Endothelial cell of umbilical vein (primary cell): Measurements from ENCODE around the gene SMARCA4. TPM values are rescaled to one million over a fixed set of nuclear protein-coding genes. Genes with fewer than 3 reads are reported as not detected.

Source experiments
- BruUV-seq: library from RNA; stranded (reverse); fragments of 400-500 nt; replicated peaks from 2 replicates; lab custom pipeline; 2021; lab: Mats Ljungman, UMichigan
- CTCF ChIA-PET: fragments of 300-600, 350-600 bp; sonication (Branson Sonifier 250); formaldehyde crosslinking; loops from one replicate; lab custom pipeline; 2021; ENCODE audit warnings: antibody characterized with exemption, inconsistent platforms; lab: Charles Lee
- POLR2A ChIA-PET: fragments of 300-600, 350-600 bp; sonication (Branson Sonifier 250); formaldehyde crosslinking; loops from one replicate; lab custom pipeline; 2021; ENCODE audit warnings: antibody characterized with exemption, inconsistent platforms; lab: Charles Lee
- DNase-seq: peaks from one replicate; pipeline ENCODE4 v3.0.0-alpha.2; 2011; ENCODE audit warnings: low read depth, low spot score
- FAIRE-seq: peaks from 2 replicates; lab custom pipeline; 2011; peaks lifted over from hg19 to GRCh38; lab: Jason Lieb, UNC
- H2AFZ ChIP-seq: 2 replicates; pipeline ENCODE4 v1.6.0; 2012; ENCODE audit warnings: low read depth, low read length, control low read depth, inconsistent platforms
- H3K27ac ChIP-seq: 2 replicates; pipeline ENCODE4 v1.5.1; 2011; ENCODE audit warnings: low read depth, mild to moderate bottlenecking, control low read depth, low read length, moderate library complexity; ENCODE audit not compliant: insufficient read depth
- H3K27me3 ChIP-seq, 2 experiments: 2 replicates each; pipeline versions ENCODE4 v1.6.0 to v1.6.1; 2011; ENCODE audit warnings: low read length in 2 of 2, mixed read lengths in 1 of 2; ENCODE audit not compliant: control insufficient read depth in 2 of 2, insufficient read depth in 2 of 2
- H3K36me3 ChIP-seq, 2 experiments: 2 replicates in 1 of 2; 3 replicates in 1 of 2; pipeline ENCODE4 v1.5.1; 2011; ENCODE audit warnings: low read length in 2 of 2, mild to moderate bottlenecking in 1 of 2, moderate library complexity in 1 of 2; ENCODE audit not compliant: control insufficient read depth in 2 of 2, insufficient read depth in 2 of 2; ENCODE audit errors: extremely low read depth in 1 of 2
- H3K4me1 ChIP-seq: 3 replicates; pipeline ENCODE4 v1.5.1; 2011; ENCODE audit warnings: mild to moderate bottlenecking, low read length; ENCODE audit not compliant: control insufficient read depth, insufficient read depth; ENCODE audit errors: extremely low read depth
- H3K4me2 ChIP-seq: 2 replicates; pipeline ENCODE4 v1.6.1; 2011; ENCODE audit warnings: low read length, control low read depth, mixed read lengths; ENCODE audit not compliant: insufficient read depth
- H3K4me3 ChIP-seq, 3 experiments: fragments of 200-600 bp in 1 of 3; sonication (generic), shearing (Covaris generic) in 1 of 3; replicated peaks in 1 of 3; 2 replicates each; pipeline ENCODE4 v1.5.1; 2011 to 2016; ENCODE audit warnings: control low read depth in 3 of 3, low read length in 3 of 3, mild to moderate bottlenecking in 2 of 3, inconsistent platforms in 1 of 3, low read depth in 1 of 3, moderate library complexity in 1 of 3; ENCODE audit not compliant: insufficient read depth in 1 of 3
- H3K79me2 ChIP-seq: 2 replicates; pipeline ENCODE4 v1.6.0; 2012; ENCODE audit warnings: low read length, inconsistent platforms; ENCODE audit not compliant: control insufficient read depth, insufficient read depth
- H3K9ac ChIP-seq: replicated peaks from 2 replicates; pipeline ENCODE3; 2011; ENCODE audit warnings: low read length, control low read depth; ENCODE audit not compliant: insufficient read depth; ENCODE audit errors: extremely low read depth
- H3K9me1 ChIP-seq: replicated peaks from 3 replicates; pipeline ENCODE4 v1.6.0; 2011; ENCODE audit warnings: mild to moderate bottlenecking, low read length; ENCODE audit not compliant: control insufficient read depth, insufficient read depth; ENCODE audit errors: extremely low read depth
- H3K9me3 ChIP-seq: replicated peaks from 2 replicates; pipeline ENCODE4 v1.5.1; 2012; ENCODE audit warnings: low read length, inconsistent platforms; ENCODE audit not compliant: control insufficient read depth, insufficient read depth
- H4K20me1 ChIP-seq: replicated peaks from 2 replicates; pipeline ENCODE3; 2011; ENCODE audit warnings: mild to moderate bottlenecking, low read length; ENCODE audit not compliant: control insufficient read depth, insufficient read depth; ENCODE audit errors: extremely low read depth
- CTCF ChIP-seq, 2 donors: IDR thresholded peaks; 1 replicate in 1 of 2; 2 replicates in 1 of 2; pipeline ENCODE4 v1.5.1; 2011; ENCODE audit warnings: low read length in 2 of 2, mild to moderate bottlenecking in 2 of 2, moderate library complexity in 2 of 2, control low read depth in 1 of 2, inconsistent platforms in 1 of 2, low read depth in 1 of 2; ENCODE audit not compliant: insufficient read depth in 1 of 2; ENCODE audit errors: extremely low read depth in 1 of 2
- EZH2 ChIP-seq: IDR thresholded peaks from 2 replicates; pipeline ENCODE4 v1.6.1; 2012; ENCODE audit warnings: borderline replicate concordance, low read depth, mild to moderate bottlenecking, moderate library complexity, low read length, inconsistent platforms; ENCODE audit not compliant: severe bottlenecking
- FOS ChIP-seq: IDR thresholded peaks from 2 replicates; pipeline ENCODE4 v1.6.1; 2011; ENCODE audit warnings: mild to moderate bottlenecking, low read length, moderate library complexity, borderline replicate concordance; ENCODE audit not compliant: insufficient read depth
- GATA2 ChIP-seq: IDR thresholded peaks from 2 replicates; pipeline ENCODE4 v1.7.0; 2011; ENCODE audit warnings: low read depth, mild to moderate bottlenecking, moderate library complexity, mixed read lengths, low read length; ENCODE audit not compliant: insufficient read length, insufficient read depth
- JUN ChIP-seq: IDR thresholded peaks from 2 replicates; pipeline ENCODE4 v1.6.1; 2011; ENCODE audit warnings: borderline replicate concordance, low read depth; ENCODE audit not compliant: insufficient read length, insufficient read depth
- MAX ChIP-seq: IDR thresholded peaks from 2 replicates; pipeline ENCODE4 v1.6.1; 2011; ENCODE audit not compliant: insufficient read depth, insufficient read length
- MYC ChIP-seq: IDR thresholded peaks from one replicate; pipeline ENCODE4 v1.6.1; 2011; ENCODE audit warnings: mild to moderate bottlenecking, low read depth, low read length
- POLR2A ChIP-seq: IDR thresholded peaks from 2 replicates; pipeline ENCODE4 v1.6.1; 2012; ENCODE audit warnings: low read depth, mild to moderate bottlenecking, control low read depth, low read length
- POLR2AphosphoS5 ChIP-seq: IDR thresholded peaks from 2 replicates; pipeline ENCODE4 v1.6.1; 2012; ENCODE audit warnings: low read depth, mild to moderate bottlenecking, control low read depth, low read length, moderate library complexity; ENCODE audit not compliant: insufficient read depth
- dilution Hi-C: fragments of 300-500 bp; cut with MboI; formaldehyde crosslinking; loops from one replicate; pipeline ENCODE4 v1.15.0; 2019; ENCODE audit warnings: low sequenced_read_pairs; ENCODE audit not compliant: extremely low pct_ligation_motif_present
- intact Hi-C: fragments of 100-400 bp; cut with micrococcal nuclease; formaldehyde crosslinking; loops from one replicate; pipeline ENCODE4 v1.10.0; 2022
- polyA plus RNA-seq, 4 experiments: library from polyadenylated mRNA; depleted of rRNA in 3 of 4; stranded (reverse) in 3 of 4; unstranded in 1 of 4; fragments of >200 nt; gene quantifications; 2 replicates each; pipeline versions ENCODE4 v1.2.1 to v1.2.3, GENCODE V29; 2011 to 2012; ENCODE audit warnings: missing spikeins in 1 of 4
- total RNA-seq: library from RNA; stranded (reverse); gene quantifications from 2 replicates; pipeline ENCODE4 v1.2.3, GENCODE V29; 2021

SMARCA4 gene
- total and polyA plus RNA-seq, 2 donors (not counting 3 experiments of a cell fraction or from before 2014, with no cell fraction given), result 65.0 to 177 TPM

DNA sequence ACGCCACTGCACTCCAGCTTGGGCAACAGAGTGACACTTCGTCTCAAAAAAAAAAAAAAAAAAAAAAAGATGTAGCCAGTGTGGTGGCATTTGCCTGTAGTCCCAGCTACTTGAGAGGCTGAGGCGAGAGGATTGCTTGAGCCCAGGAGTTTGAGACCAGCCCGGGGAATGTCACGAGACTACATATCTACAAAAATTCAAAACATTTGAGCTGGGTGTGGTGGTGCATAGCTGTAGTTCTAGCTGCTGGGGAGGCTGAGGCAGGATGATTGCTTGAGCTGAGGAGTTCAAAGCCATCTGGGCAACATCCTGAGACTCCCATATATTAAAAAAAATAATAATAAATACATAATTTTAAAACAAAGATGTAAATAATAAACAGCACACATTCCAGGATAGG, 46.6 kb downstream of the SMARCA4 start:
- no peak overlapping the region for H3K27ac ChIP-seq
- no peak overlapping the region for H2AFZ ChIP-seq
- no peaks in the 10 kb centered on the region for H3K9me1 ChIP-seq
- ChIA-PET POLR2A (interaction anchor here (0.6 kb wide), 2 partner anchors 48 to 57 kb away, joined by 3 to 4 read pairs; no protein-coding TSS in a partner anchor), CTCF (interaction anchor here (0.6 to 1.6 kb wide), 3 partner anchors 66 to 71 kb away, joined by 3 to 10 read pairs (median 9); no protein-coding TSS in a partner anchor)
- dilution Hi-C loops, result no loop called here
- H3K9ac ChIP-seq, result no peak overlapping the region
- no peaks in the 10 kb centered on the region for H3K4me1 ChIP-seq
- intact Hi-C loops, result no loop called here
- TF ChIP-seq MAX, result no peak
- no peak for TF ChIP-seq POLR2AphosphoS5
- TF ChIP-seq POLR2A, result no peak
- TF ChIP-seq GATA2, result no peak
- no peak for TF ChIP-seq EZH2
- TF ChIP-seq MYC, result no peak
- no peak for TF ChIP-seq FOS
- no peaks in the 10 kb centered on the region for H3K27me3 ChIP-seq
- H4K20me1 ChIP-seq, result peaks cover 2% of the 10 kb centered on the region
- H3K9me3 ChIP-seq, result no peaks in the 10 kb centered on the region
- DNase-seq (no peak), FAIRE-seq (peak; percentile 35)
- peaks cover 8 to 37% of the 10 kb centered on the region in 2 experiments for H3K36me3 ChIP-seq
- H3K79me2 ChIP-seq, result no peaks in the 10 kb centered on the region
- BruUV-seq, result no TSS peak
- no peak overlapping the region for H3K4me2 ChIP-seq
- no peak overlapping the region for H3K4me3 ChIP-seq

- Histone ChIP-seq H3K9me3 (no peaks in the 10 kb centered on the region), H3K36me3 (peaks cover 13 to 39% of the 10 kb centered on the region in 2 experiments), H4K20me1 (peaks cover under 1% of the 10 kb centered on the region), H3K79me2 (no peaks in the 10 kb centered on the region), H3K27ac (no peak overlapping the region), H3K4me2 (no peak overlapping the region), H3K4me1 (no peaks in the 10 kb centered on the region), H2AFZ (no peak overlapping the region), H3K9me1 (no peaks in the 10 kb centered on the region), H3K4me3 (no peak overlapping the region), H3K27me3 (no peaks in the 10 kb centered on the region), H3K9ac (no peak overlapping the region)
- intact Hi-C loops (no loop called here), dilution Hi-C loops (no loop called here)
- no TSS peak for BruUV-seq
- POLR2A ChIA-PET, result interaction anchor here (0.6 kb wide), 2 partner anchors 48 to 58 kb away, joined by 3 to 4 read pairs; no protein-coding TSS in a partner anchor
- CTCF ChIA-PET, result interaction anchor here (0.6 to 1.6 kb wide), 2 partner anchors 66 to 71 kb away, joined by 3 to 10 read pairs; no protein-coding TSS in a partner anchor
- FAIRE-seq (no peak), DNase-seq (no peak)
- TF ChIP-seq GATA2 (no peak), FOS (no peak), POLR2A (no peak), EZH2 (no peak), CTCF (IDR thresholded peaks at IDR 0.05; ENCODE audit: extremely low read depth in 1 of 2, insufficient read depth in 1 of 2, low read depth in 1 of 2, low read length in 2 of 2) (no peak), JUN (no peak)
Measured at GRCh38 chr19:11007962-11008532, 47.2 kb downstream of the SMARCA4 start.
